ENCODE data around the gene DCAF5.
"Not testable (repeated sequence)": the region's sequence is repeated elsewhere in the genome, so short reads cannot be mapped to it uniquely, and the experiment has no call there.

The DCAF5 gene

DNA sequence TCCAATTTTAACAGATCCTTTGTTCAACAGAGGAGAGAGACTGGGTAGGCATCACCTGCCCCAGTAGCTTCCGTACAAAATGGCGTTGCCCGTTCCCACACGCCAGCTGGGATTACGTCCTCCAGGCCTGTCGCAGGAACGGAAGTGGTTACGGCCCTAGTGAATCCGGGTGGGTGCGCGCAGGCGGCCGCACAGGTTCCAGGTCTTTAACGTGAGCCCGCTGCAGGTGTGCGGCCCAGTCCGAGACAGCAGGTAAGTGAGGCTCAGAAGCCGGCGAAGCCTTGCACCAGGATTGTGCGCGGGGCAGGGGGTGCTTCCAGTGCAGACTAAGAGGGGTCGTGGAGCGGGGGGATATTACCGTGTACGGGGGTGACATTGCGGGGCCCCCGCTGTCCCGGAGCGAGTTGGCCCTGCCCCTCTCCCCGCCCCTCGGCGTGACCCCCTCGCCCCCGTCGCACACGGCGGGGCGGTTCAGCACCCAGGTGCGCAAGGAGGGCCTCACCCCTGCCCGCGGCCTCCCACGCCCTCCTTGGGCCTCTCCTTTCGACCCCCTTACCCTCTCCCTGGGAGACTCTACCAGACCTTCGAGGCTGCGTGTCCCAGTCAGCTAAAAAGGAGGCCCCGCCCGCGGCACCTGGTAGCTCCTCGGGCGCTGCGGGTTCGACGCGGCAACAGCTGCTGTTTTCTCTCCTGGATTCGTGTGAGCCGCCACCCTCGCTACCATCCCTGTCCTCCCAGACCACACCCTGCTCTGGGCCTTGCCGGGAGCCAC, 38.6 kb upstream of the DCAF5 start, which contains the start of gene EXD2:
EXD2 (plus strand) TSS at position 159 of the 772 bp plus-strand sequence. CDS start 17,973 bp downstream, outside the sequence.
- Histone ChIP-seq H4K20me1 (ENCODE audit: insufficient read depth, low read length) (no peaks in the 10 kb centered on the region), H3K27ac (ENCODE audit: low read length) (no peak within 1 kb of the TSS), H3K79me2 (ENCODE audit: low read length) (0 out of 2 replicates have a peak, but pooled peaks cover 4% of the 10 kb centered on the region), H3K4me3 (ENCODE audit: low read length) (peak within 1 kb of the TSS; percentile 84), H3K4me2 (ENCODE audit: low read length) (peak within 1 kb of the TSS; percentile 84), H3K27me3 (ENCODE audit: low read depth, low read length) (no peaks in the 10 kb centered on the region; the same call in 1 of the 2 replicates), H3K9ac (ENCODE audit: low read length) (peak within 1 kb of the TSS; percentile 60), H3K4me1 (ENCODE audit: low read length) (peaks cover 7% of the 10 kb centered on the region), H3K36me3 (replicated peaks; ENCODE audit: low read depth, low read length) (no peaks in the 10 kb centered on the region), H2AFZ (ENCODE audit: low read depth, low read length) (peak within 1 kb of the TSS; percentile 93), H3K9me3 (ENCODE audit: insufficient read depth, low read length) (no peaks in the 10 kb centered on the region)
- no peak for TF ChIP-seq EZH2phosphoT487 (IDR thresholded peaks at IDR 0.05; ENCODE audit: low read depth)
- no peak for TF ChIP-seq CTCF (IDR thresholded peaks at IDR 0.05; ENCODE audit: low read depth, low read length)

DNA sequence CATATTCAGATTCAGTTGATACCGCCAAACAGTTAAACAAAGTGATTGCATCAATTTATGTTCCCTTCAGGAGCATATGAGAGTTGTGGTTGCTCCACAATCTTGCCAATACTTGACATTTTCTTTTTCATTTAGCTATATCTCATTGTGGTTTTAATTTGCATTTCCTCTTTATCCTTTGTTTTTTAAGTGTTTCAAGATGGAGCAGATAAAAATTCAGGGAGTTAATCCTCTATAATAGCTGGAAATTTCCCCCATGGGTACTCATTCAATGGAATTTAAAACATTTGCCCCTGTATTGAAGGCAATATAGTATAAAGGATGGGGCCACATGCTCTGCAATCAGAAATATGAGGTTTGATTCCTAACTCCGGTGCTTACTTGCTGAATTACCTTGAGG, 37.3 kb upstream of the DCAF5 start:
- Histone ChIP-seq H3K36me3 (replicated peaks; ENCODE audit: low read depth, low read length) (no peaks in the 10 kb centered on the region), H3K79me2 (ENCODE audit: low read length) (0 out of 2 replicates have a peak, but pooled peaks cover 4% of the 10 kb centered on the region), H3K4me2 (ENCODE audit: low read length) (no peak overlapping the region), H2AFZ (ENCODE audit: low read depth, low read length) (no peak overlapping the region), H3K9me3 (ENCODE audit: insufficient read depth, low read length) (no peaks in the 10 kb centered on the region), H3K4me3 (ENCODE audit: low read length) (no peak overlapping the region), H3K27me3 (ENCODE audit: low read depth, low read length) (no peaks in the 10 kb centered on the region; the same call in 1 of the 2 replicates), H3K4me1 (ENCODE audit: low read length) (peaks cover 7% of the 10 kb centered on the region), H3K27ac (ENCODE audit: low read length) (no peak overlapping the region), H3K9ac (ENCODE audit: low read length) (no peak overlapping the region), H4K20me1 (ENCODE audit: insufficient read depth, low read length) (no peaks in the 10 kb centered on the region)
- TF ChIP-seq CTCF (IDR thresholded peaks at IDR 0.05; ENCODE audit: low read depth, low read length): no peak
- no peak for TF ChIP-seq EZH2phosphoT487 (IDR thresholded peaks at IDR 0.05; ENCODE audit: low read depth)

DNA sequence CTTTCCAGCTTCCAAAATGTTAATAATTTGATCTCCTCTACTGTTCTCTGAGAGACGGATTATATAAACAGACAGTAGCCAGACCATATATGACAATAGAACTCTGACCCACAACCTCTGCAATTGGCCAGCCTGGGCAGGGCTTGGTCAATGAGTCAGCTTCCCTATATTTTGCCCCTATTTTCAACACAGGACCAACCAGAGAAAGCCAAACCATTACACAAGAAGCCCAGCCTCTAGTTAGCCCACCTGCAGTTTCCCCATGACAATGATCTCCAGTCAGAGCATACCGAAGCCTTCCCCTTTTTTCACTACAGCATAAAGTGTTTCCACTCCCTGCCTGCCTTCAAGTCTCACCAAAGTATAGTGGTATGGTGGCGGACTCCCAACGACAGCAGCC, 30.8 kb upstream of the DCAF5 start:
- H2AFZ ChIP-seq (ENCODE audit: low read depth, low read length): no peak overlapping the region
- H3K9me3 ChIP-seq (ENCODE audit: insufficient read depth, low read length): no peaks in the 10 kb centered on the region
- TF ChIP-seq CTCF (IDR thresholded peaks at IDR 0.05; ENCODE audit: low read depth, low read length): no peak
- no peak for TF ChIP-seq EZH2phosphoT487 (IDR thresholded peaks at IDR 0.05; ENCODE audit: low read depth)
- no peaks in the 10 kb centered on the region for H4K20me1 ChIP-seq (ENCODE audit: insufficient read depth, low read length)
- H3K79me2 ChIP-seq (ENCODE audit: low read length): no peaks in the 10 kb centered on the region
- H3K4me1 ChIP-seq (ENCODE audit: low read length): no peaks in the 10 kb centered on the region
- no peak overlapping the region for H3K27ac ChIP-seq (ENCODE audit: low read length)
- no peaks in the 10 kb centered on the region for H3K36me3 ChIP-seq (replicated peaks; ENCODE audit: low read depth, low read length)
- H3K27me3 ChIP-seq (ENCODE audit: low read depth, low read length): peaks cover 5% of the 10 kb centered on the region
- H3K9ac ChIP-seq (ENCODE audit: low read length): no peak overlapping the region
- no peak overlapping the region for H3K4me3 ChIP-seq (ENCODE audit: low read length)
- H3K4me2 ChIP-seq (ENCODE audit: low read length): no peak overlapping the region

- not testable (repeated sequence) for H3K36me3 ChIP-seq (replicated peaks; ENCODE audit: low read depth, low read length); H3K27ac ChIP-seq (ENCODE audit: low read length); H3K9ac ChIP-seq (ENCODE audit: low read length); H3K4me2 ChIP-seq (ENCODE audit: low read length); H3K4me3 ChIP-seq (ENCODE audit: low read length); H2AFZ ChIP-seq (ENCODE audit: low read depth, low read length); H3K27me3 ChIP-seq (ENCODE audit: low read depth, low read length); H3K79me2 ChIP-seq (ENCODE audit: low read length); H4K20me1 ChIP-seq (ENCODE audit: insufficient read depth, low read length); H3K4me1 ChIP-seq (ENCODE audit: low read length); H3K9me3 ChIP-seq (ENCODE audit: insufficient read depth, low read length)
These were observed 29.7 kb upstream of the DCAF5 start for GRCh38 chr14:69182580-69182979.
